HepG2 (cell line): ENCODE measurements around the gene PVRIG. TPM values are rescaled to one million over a fixed set of nuclear protein-coding genes. Genes with fewer than 3 reads are reported as not detected.

ENCODE experiments used
- ATF7-NPFF ChIP-seq: sonication (generic); formaldehyde crosslinking; IDR thresholded peaks from 2 replicates; pipeline ENCODE4 v1.8.1; 2023; ENCODE audit warnings: mild to moderate bottlenecking, low read depth, missing genetic modification reagents, moderate library complexity
- CHCHD3 ChIP-seq: sonication (generic); formaldehyde crosslinking; IDR thresholded peaks from 2 replicates; pipeline ENCODE4 v1.8.0; 2022; ENCODE audit warnings: mild to moderate bottlenecking, missing genetic modification reagents, moderate library complexity
- EZH2 ChIP-seq: conservative IDR thresholded peaks from 2 replicates; pipeline ENCODE4 v1.6.1; 2012; ENCODE audit warnings: mild to moderate bottlenecking, low read depth, low read length, moderate library complexity
- JUNB ChIP-seq: sonication (generic); formaldehyde crosslinking; IDR thresholded peaks from 2 replicates; pipeline ENCODE4 v1.8.0; 2022; ENCODE audit warnings: missing genetic modification reagents, mild to moderate bottlenecking, borderline replicate concordance
- MTF1 ChIP-seq: sonication (generic); formaldehyde crosslinking; IDR thresholded peaks from 2 replicates; pipeline ENCODE4 v1.5.0; 2020; ENCODE audit warnings: missing genetic modification reagents
- MYC ChIP-seq: sonication (generic); formaldehyde crosslinking; IDR thresholded peaks from 2 replicates; pipeline ENCODE4 v1.9.0; 2021; ENCODE audit warnings: missing genetic modification reagents, borderline replicate concordance
- PCBP2 ChIP-seq: fragments of 200-400 bp; formaldehyde crosslinking; optimal IDR thresholded peaks from 2 replicates; pipeline ENCODE3; 2018; ENCODE audit warnings: low read length, low read depth; ENCODE audit not compliant: poor library complexity, severe bottlenecking
- PLSCR1 ChIP-seq: sonication (generic); formaldehyde crosslinking; IDR thresholded peaks from 2 replicates; pipeline ENCODE4 v1.5.0; 2020; ENCODE audit warnings: missing genetic modification reagents, mild to moderate bottlenecking, borderline replicate concordance
- SIN3A ChIP-seq: IDR thresholded peaks from 2 replicates; pipeline ENCODE4 v1.6.1; 2011; ENCODE audit warnings: low read depth, mild to moderate bottlenecking, control low read depth, low read length, borderline replicate concordance
- SP4 ChIP-seq: sonication (generic); formaldehyde crosslinking; IDR thresholded peaks from 2 replicates; pipeline ENCODE4 v1.8.1; 2023; ENCODE audit warnings: mild to moderate bottlenecking, missing genetic modification reagents
- ZBTB7A ChIP-seq: sonication (generic); formaldehyde crosslinking; IDR thresholded peaks from 2 replicates; pipeline ENCODE4 v1.8.0; 2022; ENCODE audit warnings: mild to moderate bottlenecking, missing genetic modification reagents
- ZNF160 ChIP-seq: sonication (generic); formaldehyde crosslinking; IDR thresholded peaks from 2 replicates; pipeline ENCODE4 v1.8.0; 2022; ENCODE audit warnings: mild to moderate bottlenecking, inconsistent platforms, missing genetic modification reagents
- ZNF205 ChIP-seq: IDR thresholded peaks from 2 replicates; pipeline ENCODE4 v1.6.1; 2018; ENCODE audit warnings: missing biosample characterization, missing genetic modification reagents
- ZNF235 ChIP-seq: sonication (generic); formaldehyde crosslinking; IDR thresholded peaks from 2 replicates; pipeline ENCODE4 v1.8.1; 2023; ENCODE audit warnings: mild to moderate bottlenecking, missing genetic modification reagents, borderline replicate concordance
- ZNF546 ChIP-seq: sonication (generic); formaldehyde crosslinking; conservative IDR thresholded peaks from 2 replicates; pipeline ENCODE4 v1.8.1; 2023; ENCODE audit warnings: mild to moderate bottlenecking, missing genetic modification reagents
- ZNF7 ChIP-seq: IDR thresholded peaks from 2 replicates; pipeline ENCODE4 v1.6.1; 2016; ENCODE audit warnings: missing biosample characterization, missing genetic modification reagents
- ZSCAN12 ChIP-seq: sonication (generic); formaldehyde crosslinking; IDR thresholded peaks from 2 replicates; pipeline ENCODE4 v1.9.0; 2021; ENCODE audit warnings: mild to moderate bottlenecking, missing genetic modification reagents
- polyA plus RNA-seq, 8 experiments: library from polyadenylated mRNA; depleted of rRNA in 3 of 8; stranded (reverse) in 7 of 8; unstranded in 1 of 8; fragments of >200 nt; fragmentation: Illumina TruSeq in 4 of 8; extraction: Trizol in 4 of 8; gene quantifications; 2 replicates each; pipeline versions ENCODE4 v1.2.1 to v1.2.3, GENCODE V29; 2011 to 2016; ENCODE audit warnings: low read depth in 4 of 8, missing spikeins in 1 of 8, mixed read lengths in 1 of 8; ENCODE audit not compliant: insufficient read depth in 1 of 8
- total RNA-seq, 5 experiments: library from RNA; depleted of rRNA; stranded (reverse); fragments of >200 nt; fragmentation: Illumina TruSeq; extraction: Trizol; gene quantifications; 2 replicates each; pipeline ENCODE4 v1.2.3, GENCODE V29; 2016; ENCODE audit warnings: low read depth in 1 of 5
- TF ChIP-seq, protein P1 (sequence below): sonication (generic); formaldehyde crosslinking; IDR thresholded peaks from 2 replicates; pipeline ENCODE4 v1.4.0; 2020; ENCODE audit warnings: missing genetic modification reagents, borderline replicate concordance
- TF ChIP-seq, protein P2 (sequence below): sonication (generic); formaldehyde crosslinking; IDR thresholded peaks from 2 replicates; pipeline ENCODE4 v1.8.0; 2022; ENCODE audit warnings: mild to moderate bottlenecking, missing genetic modification reagents, borderline replicate concordance
- TF ChIP-seq, protein P3 (sequence below): sonication (generic); formaldehyde crosslinking; IDR thresholded peaks from 2 replicates; pipeline ENCODE4 v1.8.0; 2022; ENCODE audit warnings: missing genetic modification reagents, mild to moderate bottlenecking, inconsistent platforms, borderline replicate concordance

The PVRIG gene
- total and polyA plus RNA-seq, 2 of the 13 experiments (the other 11 are each of a cell fraction or from before 2014, with no cell fraction given), result not detected

DNA sequence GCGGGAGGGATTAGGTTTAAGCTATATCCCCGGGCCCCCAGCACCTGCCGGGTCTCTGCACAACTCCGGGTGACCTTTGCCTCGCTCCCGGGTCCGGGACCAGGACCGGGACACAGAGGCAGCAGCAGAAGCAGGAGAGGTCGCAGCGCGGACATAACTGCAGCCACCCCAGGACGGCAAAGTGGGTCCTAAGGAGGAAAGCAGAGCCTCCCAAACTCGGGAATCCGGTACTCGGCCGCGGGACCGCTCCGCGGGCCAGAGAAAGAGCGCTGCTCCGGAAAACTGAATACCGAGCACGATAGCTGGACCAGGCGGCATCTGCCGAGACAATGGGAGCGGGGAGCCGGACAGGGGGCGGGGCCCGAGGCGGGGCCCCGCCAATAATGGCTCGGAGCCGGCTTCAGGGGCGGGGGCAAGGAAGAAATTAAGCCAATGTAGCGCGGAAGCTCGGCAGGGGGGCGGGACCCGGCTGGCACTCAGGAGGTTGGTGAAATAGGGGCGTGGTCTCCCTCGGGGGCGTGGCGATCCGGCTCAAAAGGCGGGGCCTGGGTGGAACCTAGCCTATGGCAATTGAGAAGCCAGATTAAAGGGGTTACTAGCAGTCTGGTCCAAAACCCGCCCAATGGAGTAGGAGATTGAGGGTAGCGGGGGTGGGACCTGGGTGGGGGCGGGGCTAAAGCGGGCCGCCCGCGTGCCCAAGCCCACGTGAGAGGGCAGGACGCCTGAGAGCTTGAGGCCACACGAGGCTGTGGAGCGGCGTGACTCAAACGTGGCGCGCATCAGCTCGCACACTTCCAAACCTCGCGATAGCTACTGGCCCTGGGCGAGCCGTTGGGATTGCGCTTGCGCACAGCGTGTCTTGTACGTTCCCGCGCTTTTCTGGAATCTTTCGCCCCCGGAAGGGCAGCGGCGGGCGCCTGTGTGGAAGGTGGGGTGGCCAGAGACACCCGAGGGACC is 42.4 kb upstream of the PVRIG start, which contains the start of the genes GPC2 and STAG3 (continued):
- TF ChIP-seq, protein P1, sequence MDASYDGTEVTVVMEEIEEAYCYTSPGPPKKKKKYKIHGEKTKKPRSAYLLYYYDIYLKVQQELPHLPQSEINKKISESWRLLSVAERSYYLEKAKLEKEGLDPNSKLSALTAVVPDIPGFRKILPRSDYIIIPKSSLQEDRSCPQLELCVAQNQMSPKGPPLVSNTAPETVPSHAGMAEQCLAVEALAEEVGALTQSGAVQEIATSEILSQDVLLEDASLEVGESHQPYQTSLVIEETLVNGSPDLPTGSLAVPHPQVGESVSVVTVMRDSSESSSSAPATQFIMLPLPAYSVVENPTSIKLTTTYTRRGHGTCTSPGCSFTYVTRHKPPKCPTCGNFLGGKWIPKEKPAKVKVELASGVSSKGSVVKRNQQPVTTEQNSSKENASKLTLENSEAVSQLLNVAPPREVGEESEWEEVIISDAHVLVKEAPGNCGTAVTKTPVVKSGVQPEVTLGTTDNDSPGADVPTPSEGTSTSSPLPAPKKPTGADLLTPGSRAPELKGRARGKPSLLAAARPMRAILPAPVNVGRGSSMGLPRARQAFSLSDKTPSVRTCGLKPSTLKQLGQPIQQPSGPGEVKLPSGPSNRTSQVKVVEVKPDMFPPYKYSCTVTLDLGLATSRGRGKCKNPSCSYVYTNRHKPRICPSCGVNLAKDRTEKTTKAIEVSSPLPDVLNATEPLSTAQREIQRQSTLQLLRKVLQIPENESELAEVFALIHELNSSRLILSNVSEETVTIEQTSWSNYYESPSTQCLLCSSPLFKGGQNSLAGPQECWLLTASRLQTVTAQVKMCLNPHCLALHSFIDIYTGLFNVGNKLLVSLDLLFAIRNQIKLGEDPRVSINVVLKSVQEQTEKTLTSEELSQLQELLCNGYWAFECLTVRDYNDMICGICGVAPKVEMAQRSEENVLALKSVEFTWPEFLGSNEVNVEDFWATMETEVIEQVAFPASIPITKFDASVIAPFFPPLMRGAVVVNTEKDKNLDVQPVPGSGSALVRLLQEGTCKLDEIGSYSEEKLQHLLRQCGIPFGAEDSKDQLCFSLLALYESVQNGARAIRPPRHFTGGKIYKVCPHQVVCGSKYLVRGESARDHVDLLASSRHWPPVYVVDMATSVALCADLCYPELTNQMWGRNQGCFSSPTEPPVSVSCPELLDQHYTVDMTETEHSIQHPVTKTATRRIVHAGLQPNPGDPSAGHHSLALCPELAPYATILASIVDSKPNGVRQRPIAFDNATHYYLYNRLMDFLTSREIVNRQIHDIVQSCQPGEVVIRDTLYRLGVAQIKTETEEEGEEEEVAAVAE (CRISPR knock-in tag), result no peak
- TF ChIP-seq, protein P2, sequence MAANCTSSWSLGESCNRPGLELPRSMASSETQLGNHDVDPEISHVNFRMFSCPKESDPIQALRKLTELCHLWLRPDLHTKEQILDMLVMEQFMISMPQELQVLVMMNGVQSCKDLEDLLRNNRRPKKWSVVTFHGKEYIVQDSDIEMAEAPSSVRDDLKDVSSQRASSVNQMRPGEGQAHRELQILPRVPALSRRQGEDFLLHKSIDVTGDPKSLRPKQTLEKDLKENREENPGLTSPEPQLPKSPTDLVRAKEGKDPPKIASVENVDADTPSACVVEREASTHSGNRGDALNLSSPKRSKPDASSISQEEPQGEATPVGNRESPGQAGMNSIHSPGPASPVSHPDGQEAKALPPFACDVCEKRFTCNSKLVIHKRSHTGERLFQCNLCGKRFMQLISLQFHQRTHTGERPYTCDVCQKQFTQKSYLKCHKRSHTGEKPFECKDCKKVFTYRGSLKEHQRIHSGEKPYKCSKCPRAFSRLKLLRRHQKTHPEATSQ (CRISPR knock-in tag), result no peak
- TF ChIP-seq EZH2 (no peak), ATF7-NPFF (CRISPR knock-in tag) (peak; percentile 70; the same call in 1 of the 2 replicates), PCBP2 (no peak), MYC (peak; percentile 53; the same call in 1 of the 2 replicates), SP4 (peak; percentile 83), ZBTB7A (no peak; the same call in 1 of the 2 replicates), SIN3A (no peak), ZNF7 (CRISPR knock-in tag) (no peak), ZNF546 (CRISPR knock-in tag) (no peak), ZNF205 (no peak), PLSCR1 (CRISPR knock-in tag) (no peak), ZSCAN12 (CRISPR knock-in tag) (no peak), JUNB (CRISPR knock-in tag) (no peak), ZNF160 (CRISPR knock-in tag) (no peak), CHCHD3 (CRISPR knock-in tag) (0 out of 2 replicates have a peak, but pooled peaks have one; percentile 66), MTF1 (no peak), ZNF235 (CRISPR knock-in tag) (no peak)
- TF ChIP-seq, protein P3, sequence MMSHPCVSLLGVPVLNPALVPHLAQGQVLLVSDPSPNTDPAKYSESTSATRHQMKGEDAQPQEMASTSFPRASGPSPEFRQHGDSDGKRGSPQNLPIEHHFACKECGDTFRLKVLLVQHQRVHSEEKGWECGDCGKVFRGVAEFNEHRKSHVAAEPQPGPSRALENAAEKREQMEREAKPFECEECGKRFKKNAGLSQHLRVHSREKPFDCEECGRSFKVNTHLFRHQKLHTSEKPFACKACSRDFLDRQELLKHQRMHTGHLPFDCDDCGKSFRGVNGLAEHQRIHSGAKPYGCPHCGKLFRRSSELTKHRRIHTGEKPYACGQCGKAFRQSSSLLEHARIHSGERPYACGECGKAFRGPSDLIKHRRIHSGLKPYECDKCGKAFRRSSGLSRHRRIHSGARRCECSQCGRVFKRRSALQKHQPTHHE (CRISPR knock-in tag), result no peak
